H9 (cell line): Measurements from ENCODE around the gene HTR1E. TPM values are rescaled to one million over a fixed set of nuclear protein-coding genes. Genes with fewer than 3 reads are reported as not detected.

ENCODE experiments used
- DNase-seq: peaks from one replicate; pipeline ENCODE4 v3.0.0-alpha.2; 2017
- H2AFZ ChIP-seq: one replicate; pipeline ENCODE4 v1.6.1; 2013; ENCODE audit warnings: mild to moderate bottlenecking, low read length, control low read depth, moderate library complexity
- H2AK5ac ChIP-seq: 2 replicates; pipeline ENCODE4 v1.6.1; 2013; ENCODE audit warnings: low read length, control low read depth, mixed read lengths; ENCODE audit not compliant: insufficient read length
- H2BK120ac ChIP-seq: one replicate; pipeline ENCODE4 v1.6.1; 2013; ENCODE audit warnings: low read depth, mild to moderate bottlenecking, low read length, control low read depth, inconsistent platforms; ENCODE audit not compliant: poor library complexity, severe bottlenecking
- H2BK12ac ChIP-seq: 2 replicates; pipeline ENCODE4 v1.6.1; 2013; ENCODE audit warnings: low read length, control low read depth, mixed read lengths, low read depth; ENCODE audit not compliant: insufficient read length
- H2BK15ac ChIP-seq: 2 replicates; pipeline ENCODE4 v1.6.1; 2013; ENCODE audit warnings: low read depth, low read length, control low read depth
- H2BK20ac ChIP-seq: one replicate; pipeline ENCODE4 v1.6.1; 2013; ENCODE audit warnings: low read depth, mild to moderate bottlenecking, low read length, control low read depth, inconsistent platforms; ENCODE audit not compliant: poor library complexity, severe bottlenecking
- H2BK5ac ChIP-seq: 2 replicates; pipeline ENCODE4 v1.6.1; 2013; ENCODE audit warnings: low read length, control low read depth, mixed read lengths; ENCODE audit not compliant: insufficient read length
- H3K14ac ChIP-seq: 2 replicates; pipeline ENCODE4 v1.6.1; 2013; ENCODE audit warnings: low read length, control low read depth; ENCODE audit not compliant: insufficient read depth
- H3K18ac ChIP-seq: 2 replicates; pipeline ENCODE4 v1.6.1; 2013; ENCODE audit warnings: low read depth, mild to moderate bottlenecking, mixed read lengths, low read length, control low read depth; ENCODE audit not compliant: insufficient read length
- H3K23ac ChIP-seq: 2 replicates; pipeline ENCODE4 v1.6.1; 2013; ENCODE audit warnings: low read length, control low read depth, mixed read lengths, low read depth; ENCODE audit not compliant: insufficient read length
- H3K23me2 ChIP-seq: 2 replicates; pipeline ENCODE4 v1.6.1; 2013; ENCODE audit warnings: low read depth, mild to moderate bottlenecking, mixed read lengths, low read length, control low read depth; ENCODE audit not compliant: insufficient read length, poor library complexity, severe bottlenecking
- H3K27ac ChIP-seq: 2 replicates; pipeline ENCODE4 v1.5.1; 2013; ENCODE audit warnings: low read length, control low read depth, mixed read lengths, low read depth; ENCODE audit not compliant: insufficient read length
- H3K27me3 ChIP-seq: 2 replicates; pipeline ENCODE4 v1.6.1; 2013; ENCODE audit warnings: low read length, control low read depth, inconsistent platforms; ENCODE audit not compliant: insufficient read depth
- H3K4ac ChIP-seq: 2 replicates; pipeline ENCODE4 v1.6.1; 2013; ENCODE audit warnings: low read depth, mild to moderate bottlenecking, control low read depth, inconsistent platforms, low read length, moderate library complexity
- H3K4me1 ChIP-seq: 2 replicates; pipeline ENCODE4 v1.6.1; 2013; ENCODE audit warnings: low read length, control low read depth, inconsistent platforms; ENCODE audit not compliant: insufficient read depth
- H3K4me2 ChIP-seq: 2 replicates; pipeline ENCODE4 v1.6.1; 2013; ENCODE audit warnings: low read length, control low read depth, mixed read lengths; ENCODE audit not compliant: insufficient read length, insufficient read depth
- H3K56ac ChIP-seq: 2 replicates; pipeline ENCODE4 v1.6.1; 2013; ENCODE audit warnings: low read depth, mild to moderate bottlenecking, mixed read lengths, low read length, control low read depth; ENCODE audit not compliant: insufficient read length
- H3K79me1 ChIP-seq: 2 replicates; pipeline ENCODE4 v1.6.1; 2013; ENCODE audit warnings: low read depth, mild to moderate bottlenecking, moderate library complexity, low read length, control low read depth, inconsistent platforms; ENCODE audit not compliant: insufficient read depth, poor library complexity, severe bottlenecking
- H3K79me2 ChIP-seq: 2 replicates; pipeline ENCODE4 v1.6.1; 2013; ENCODE audit warnings: low read length, control low read depth, inconsistent platforms; ENCODE audit not compliant: insufficient read depth
- H3K9ac ChIP-seq: 2 replicates; pipeline ENCODE4 v1.6.1; 2013; ENCODE audit warnings: low read length, control low read depth, mixed read lengths; ENCODE audit not compliant: insufficient read length; ENCODE audit errors: extremely low read depth
- H3K9me3 ChIP-seq: one replicate; pipeline ENCODE4 v1.6.1; 2013; ENCODE audit warnings: low read depth, low read length, inconsistent platforms; ENCODE audit not compliant: control insufficient read depth
- H3T11ph ChIP-seq: one replicate; pipeline ENCODE4 v1.6.1; 2013; ENCODE audit warnings: mild to moderate bottlenecking, low read length, control low read depth, inconsistent platforms
- H4K20me1 ChIP-seq: one replicate; pipeline ENCODE4 v1.6.1; 2013; ENCODE audit not compliant: control insufficient read depth, insufficient read length, insufficient read depth
- H4K5ac ChIP-seq: 2 replicates; pipeline ENCODE4 v1.6.1; 2013; ENCODE audit warnings: low read depth, mild to moderate bottlenecking, mixed read lengths, low read length, control low read depth; ENCODE audit not compliant: insufficient read length
- H4K8ac ChIP-seq: replicated peaks from 2 replicates; pipeline ENCODE4 v1.6.1; 2013; ENCODE audit warnings: low read length, control low read depth, mixed read lengths, low read depth; ENCODE audit not compliant: insufficient read length
- H4K91ac ChIP-seq: 2 replicates; pipeline ENCODE4 v1.6.1; 2013; ENCODE audit warnings: low read depth, mild to moderate bottlenecking, moderate library complexity, mixed read lengths, low read length, control low read depth; ENCODE audit not compliant: insufficient read length
- H3K27ac Mint-ChIP-seq, 3 experiments: 2 replicates in 2 of 3; 3 replicates in 1 of 3; pipeline ENCODE4 v1.8.0; 2020 to 2021; ENCODE audit warnings: mixed read lengths in 3 of 3, mild to moderate bottlenecking in 1 of 3, moderate library complexity in 1 of 3
- H3K27me3 Mint-ChIP-seq: 2 replicates; pipeline ENCODE4 v1.8.0; 2021; ENCODE audit warnings: low read depth, mild to moderate bottlenecking, moderate library complexity, mixed read lengths
- H3K36me3 Mint-ChIP-seq, 3 experiments: 2 replicates in 2 of 3; 3 replicates in 1 of 3; pipeline ENCODE4 v1.8.0; 2020 to 2021; ENCODE audit warnings: low read depth in 3 of 3, mixed read lengths in 3 of 3; ENCODE audit not compliant: insufficient read depth in 1 of 3
- H3K4me1 Mint-ChIP-seq, 2 experiments: 2 replicates each; pipeline ENCODE4 v1.8.0; 2020; ENCODE audit warnings: mixed read lengths in 2 of 2
- H3K4me3 Mint-ChIP-seq, 2 experiments: 2 replicates in 1 of 2; 3 replicates in 1 of 2; pipeline ENCODE4 v1.8.0; 2020 to 2021; ENCODE audit warnings: mild to moderate bottlenecking in 2 of 2, mixed read lengths in 2 of 2, moderate library complexity in 1 of 2
- H3K9me3 Mint-ChIP-seq, 2 experiments: 2 replicates in 1 of 2; 3 replicates in 1 of 2; pipeline ENCODE4 v1.8.0; 2020; ENCODE audit warnings: mild to moderate bottlenecking in 2 of 2, mixed read lengths in 2 of 2, moderate library complexity in 1 of 2
- CTCF ChIP-seq: fragments of 200-600 bp; sonication (generic); conservative IDR thresholded peaks from 3 replicates; pipeline ENCODE4 v1.8.0; 2021; ENCODE audit warnings: antibody characterized with exemption, mild to moderate bottlenecking
- WGBS: extraction: QIAGEN DNeasy Blood & Tissue Kit; methylation state at CpG from one replicate; pipeline ENCODE4 v1.1.7; 2013; ENCODE audit warnings: missing lambda C conversion rate, low lambda C conversion rate, mixed read lengths; ENCODE audit not compliant: insufficient read length; ENCODE audit errors: extremely low coverage; 5-methylcytosine and 5-hydroxymethylcytosine counted together
- total RNA-seq: library from RNA; stranded (reverse); gene quantifications from 2 replicates; pipeline ENCODE4 v1.2.1, GENCODE V29; 2021

Gene HTR1E
- total RNA-seq, 1 experiment from 2014 or later = not detected

DNA sequence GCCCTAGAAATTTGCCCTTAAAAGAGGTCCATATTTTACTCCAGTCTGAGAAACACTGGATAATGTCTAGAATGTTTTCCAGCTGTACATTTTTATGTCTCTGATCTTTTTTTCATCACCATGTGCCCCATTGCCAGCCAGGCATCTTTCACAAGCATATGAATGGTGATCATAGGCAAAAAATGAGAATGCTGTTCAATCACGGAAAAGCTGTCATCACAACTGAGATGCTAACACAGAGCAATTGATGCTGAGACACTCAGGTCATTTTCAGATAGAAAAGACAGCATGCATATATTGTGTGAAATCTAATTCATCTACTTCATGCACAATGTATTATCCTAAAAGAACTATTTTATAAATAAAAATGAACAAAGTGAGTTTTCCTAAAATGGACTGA is 116.0 kb downstream of the HTR1E start:
- H3K79me2 ChIP-seq = no peaks in the 10 kb centered on the region
- no peaks in the 10 kb centered on the region; the same call in 1 of the 2 replicates for H3K27me3 Mint-ChIP-seq
- no peak overlapping the region for H3T11ph ChIP-seq
- H3K27ac ChIP-seq = no peak overlapping the region
- no peaks in the 10 kb centered on the region for H3K9me3 Mint-ChIP-seq
- H3K14ac ChIP-seq = no peak overlapping the region
- TF ChIP-seq CTCF = no peak
- H3K23ac ChIP-seq = no peak overlapping the region
- no peak overlapping the region for H4K8ac ChIP-seq
- no peak overlapping the region for H3K4me3 Mint-ChIP-seq
- H2BK12ac ChIP-seq = no peak overlapping the region
- H2BK15ac ChIP-seq = no peak overlapping the region
- H2AK5ac ChIP-seq = no peak overlapping the region
- H3K4me1 ChIP-seq = no peaks in the 10 kb centered on the region; the same call in 1 of the 2 replicates
- H3K9ac ChIP-seq = no peak overlapping the region
- no peaks in the 10 kb centered on the region for H3K27me3 ChIP-seq
- H3K23me2 ChIP-seq = no peaks in the 10 kb centered on the region
- H2AFZ ChIP-seq = no peak overlapping the region
- no peaks in the 10 kb centered on the region for H3K9me3 ChIP-seq
- H3K56ac ChIP-seq = no peak overlapping the region
- no peak overlapping the region for H3K4me2 ChIP-seq
- H3K4me1 Mint-ChIP-seq = no peaks in the 10 kb centered on the region; a peak in 1 of 4 replicates
- no peaks in the 10 kb centered on the region for H3K79me1 ChIP-seq
- no peak overlapping the region for H4K5ac ChIP-seq
- H2BK5ac ChIP-seq = no peak overlapping the region
- H2BK20ac ChIP-seq = no peak overlapping the region
- H3K36me3 Mint-ChIP-seq = no peaks in the 10 kb centered on the region
- WGBS = no CpG with 5 or more reads among the region's 1 CpG
- H3K18ac ChIP-seq = no peak overlapping the region
- no peak overlapping the region for H3K27ac Mint-ChIP-seq
- no peak overlapping the region for H3K4ac ChIP-seq
- H4K91ac ChIP-seq = no peak overlapping the region
- no peaks in the 10 kb centered on the region for H4K20me1 ChIP-seq
- DNase-seq = no peak
- H2BK120ac ChIP-seq = no peak overlapping the region
